A549 (cell line): ENCODE measurements around the gene SFRP5. TPM values are rescaled to one million over a fixed set of nuclear protein-coding genes. Genes with fewer than 3 reads are reported as not detected.

Source experiments
- ATAC-seq, 2 experiments: fragments of 200-7000 bp in 1 of 2; fragments of >200 bp in 1 of 2; cut with Nextera tagmentation in 1 of 2; cut with Tn5 transposase in 1 of 2; 3 replicates each; pipeline versions ENCODE4 v1.8.0 to v1.9.1; 2018 to 2020; ENCODE audit warnings: mild to moderate bottlenecking in 1 of 2, moderate library complexity in 1 of 2
- CTCF ChIA-PET: fragments of 300-600 bp; sonication (Branson Sonifier 250); formaldehyde crosslinking; extraction: SDS; loops from one replicate; lab custom pipeline; 2021; ENCODE audit warnings: antibody characterized with exemption, inconsistent platforms; lab: Yijun Ruan, JAX
- POLR2A ChIA-PET: fragments of 350-600 bp; formaldehyde crosslinking; extraction: SDS; loops from one replicate; lab custom pipeline; 2021; ENCODE audit warnings: antibody characterized with exemption, inconsistent platforms; lab: Yijun Ruan, JAX
- DNase-seq, 2 experiments: peaks; one replicate each; pipeline versions ENCODE4 v3.0.0 to v3.0.0-alpha.2; 2011 to 2016; ENCODE audit warnings: low read depth in 1 of 2, low spot score in 1 of 2
- FAIRE-seq: peaks from 2 replicates; lab custom pipeline; 2011; peaks lifted over from hg19 to GRCh38; lab: Jason Lieb, UNC
- H3K27ac ChIP-seq, 2 experiments: fragments of >200 bp; sonication (Bioruptor Twin); formaldehyde crosslinking; 3 replicates each; pipeline ENCODE4 v1.5.1; 2016 to 2017
- H3K4me1 ChIP-seq: fragments of >200 bp; sonication (Bioruptor Twin); formaldehyde crosslinking; 3 replicates; pipeline ENCODE4 v1.6.1; 2016
- H3K4me2 ChIP-seq: fragments of >200 bp; sonication (Bioruptor Twin); formaldehyde crosslinking; 3 replicates; pipeline ENCODE4 v1.6.1; 2016
- H3K4me3 ChIP-seq: fragments of >200 bp; sonication (Bioruptor Twin); formaldehyde crosslinking; 3 replicates; pipeline ENCODE4 v1.5.1; 2016
- H3K9me3 ChIP-seq: fragments of >200 bp; sonication (Bioruptor Twin); formaldehyde crosslinking; 3 replicates; pipeline ENCODE4 v1.6.1; 2016
- BHLHE40 ChIP-seq: IDR thresholded peaks from 2 replicates; pipeline ENCODE4 v1.6.1; 2012; ENCODE audit warnings: low read depth, low read length, inconsistent platforms
- CBX8 ChIP-seq: fragments of 200-600 bp; sonication (generic); IDR thresholded peaks from 2 replicates; pipeline ENCODE4 v1.6.1; 2016
- CHD4 ChIP-seq: fragments of 200-600 bp; sonication (generic); IDR thresholded peaks from 2 replicates; pipeline ENCODE4 v1.6.1; 2016; ENCODE audit warnings: antibody characterized with exemption, mild to moderate bottlenecking, borderline replicate concordance
- E2F6 ChIP-seq: IDR thresholded peaks from 2 replicates; pipeline ENCODE4 v1.6.1; 2012; ENCODE audit warnings: low read depth, borderline replicate concordance
- ESRRA ChIP-seq: fragments of 150-350 bp; IDR thresholded peaks from 2 replicates; pipeline ENCODE4 v1.6.1; 2014; ENCODE audit warnings: mild to moderate bottlenecking, low read length, borderline replicate concordance
- FOSB ChIP-seq: fragments of 250-450 bp; sonication (Bioruptor Pico); IDR thresholded peaks from 2 replicates; pipeline ENCODE4 v1.5.0; 2020; ENCODE audit warnings: mild to moderate bottlenecking, moderate library complexity
- FOSL2 ChIP-seq, 2 experiments: fragments of 450-650 bp in 1 of 2; fragments of >200 bp in 1 of 2; sonication (Bioruptor Twin) in 1 of 2; formaldehyde crosslinking; IDR thresholded peaks; 2 replicates each; pipeline versions ENCODE4 v1.5.0 to v1.6.1; 2016 to 2020; ENCODE audit warnings: mild to moderate bottlenecking in 1 of 2, moderate library complexity in 1 of 2
- GATA3 ChIP-seq: IDR thresholded peaks from 2 replicates; pipeline ENCODE4 v1.6.1; 2012; ENCODE audit warnings: borderline replicate concordance
- HDAC2 ChIP-seq: fragments of 200-600 bp; sonication (generic); IDR thresholded peaks from 2 replicates; pipeline ENCODE4 v1.6.1; 2016
- HOXB5 ChIP-seq: fragments of 250-450 bp; sonication (Bioruptor Pico); IDR thresholded peaks from 2 replicates; pipeline ENCODE4 v1.5.0; 2020; ENCODE audit warnings: mild to moderate bottlenecking, moderate library complexity
- JUN ChIP-seq, 2 experiments: fragments of >200 bp; sonication (Bioruptor Twin); formaldehyde crosslinking; IDR thresholded peaks; 2 replicates in 1 of 2; 3 replicates in 1 of 2; pipeline ENCODE4 v1.6.1; 2016 to 2017
- JUNB ChIP-seq: fragments of >200 bp; sonication (Bioruptor Twin); formaldehyde crosslinking; IDR thresholded peaks from 2 replicates; pipeline ENCODE4 v1.6.1; 2016
- MAFK ChIP-seq: fragments of 450-650 bp; IDR thresholded peaks from 2 replicates; pipeline ENCODE4 v1.6.1; 2014; ENCODE audit not compliant: partially characterized antibody
- MAZ ChIP-seq: fragments of 150-350 bp; IDR thresholded peaks from 2 replicates; pipeline ENCODE4 v1.6.1; 2014; ENCODE audit warnings: antibody characterized with exemption, low read depth, low read length, borderline replicate concordance
- POLR2A ChIP-seq: IDR thresholded peaks from 2 replicates; pipeline ENCODE4 v1.6.1; 2012; ENCODE audit warnings: mild to moderate bottlenecking, low read length
- POLR2AphosphoS2 ChIP-seq: conservative IDR thresholded peaks from 2 replicates; pipeline ENCODE4 v1.6.1; 2012; ENCODE audit warnings: low read length, improper control_type of control experiment, inconsistent platforms
- REST ChIP-seq: fragments of 200-600 bp; sonication (generic); IDR thresholded peaks from 2 replicates; pipeline ENCODE4 v1.6.1; 2016; ENCODE audit warnings: antibody characterized with exemption, mild to moderate bottlenecking, moderate library complexity
- SMC3 ChIP-seq: fragments of >200 bp; sonication (Bioruptor Twin); formaldehyde crosslinking; IDR thresholded peaks from 3 replicates; pipeline ENCODE4 v1.6.1; 2018; ENCODE audit warnings: inconsistent platforms
- SREBF2 ChIP-seq: fragments of 450-650 bp; IDR thresholded peaks from 2 replicates; pipeline ENCODE4 v1.6.1; 2014; ENCODE audit warnings: mild to moderate bottlenecking, moderate library complexity
- TP53 ChIP-seq: fragments of 250-450 bp; sonication (Bioruptor Pico); IDR thresholded peaks from 2 replicates; pipeline ENCODE4 v1.5.0; 2021; ENCODE audit warnings: mild to moderate bottlenecking, moderate library complexity
- ZSCAN20 ChIP-seq: fragments of 250-450 bp; sonication (Bioruptor Pico); IDR thresholded peaks from 2 replicates; pipeline ENCODE4 v1.8.0; 2022; ENCODE audit warnings: mild to moderate bottlenecking, moderate library complexity
- WGBS: methylation state at CpG from one replicate; pipeline ENCODE4 v1.1.6; 2017; ENCODE audit errors: missing lambda C conversion rate; 5-methylcytosine and 5-hydroxymethylcytosine counted together
- polyA plus RNA-seq, 4 experiments: library from polyadenylated mRNA; depleted of rRNA in 3 of 4; stranded (reverse); fragments of >200 nt; fragmentation: RNase III in 1 of 4; extraction: RNeasy Plus Mini Kit Qiagen cat#74134 plus additional on column Dnase treatment in 1 of 4; gene quantifications; 2 replicates in 3 of 4; 3 replicates in 1 of 4; pipeline ENCODE4 v1.2.3, GENCODE V29; 2011 to 2017
- TF ChIP-seq, protein P1 (sequence below): IDR thresholded peaks from 2 replicates; pipeline ENCODE4 v1.6.1; 2012
- TF ChIP-seq, protein P2 (sequence below): fragments of >200 bp; sonication (Bioruptor Twin); formaldehyde crosslinking; IDR thresholded peaks from 2 replicates; pipeline ENCODE4 v1.6.1; 2016
- TF ChIP-seq, protein P3 (sequence below): fragments of 250-450 bp; sonication (Bioruptor Pico); IDR thresholded peaks from 2 replicates; pipeline ENCODE4 v1.5.0; 2020; ENCODE audit warnings: low read depth, mild to moderate bottlenecking, moderate library complexity
- TF ChIP-seq, protein P4 (sequence below): fragments of >200 bp; sonication (Bioruptor Twin); formaldehyde crosslinking; IDR thresholded peaks from 3 replicates; pipeline ENCODE4 v1.5.1; 2016
- TF ChIP-seq, protein P5 (sequence below): fragments of 150-350 bp; IDR thresholded peaks from 2 replicates; pipeline ENCODE4 v1.6.1; 2014; ENCODE audit warnings: low read depth, mild to moderate bottlenecking, low read length

Gene SFRP5
- polyA plus RNA-seq, 2 of the 4 experiments (the other 2 are of a cell fraction), result 0.50 to 1.2 TPM

DNA sequence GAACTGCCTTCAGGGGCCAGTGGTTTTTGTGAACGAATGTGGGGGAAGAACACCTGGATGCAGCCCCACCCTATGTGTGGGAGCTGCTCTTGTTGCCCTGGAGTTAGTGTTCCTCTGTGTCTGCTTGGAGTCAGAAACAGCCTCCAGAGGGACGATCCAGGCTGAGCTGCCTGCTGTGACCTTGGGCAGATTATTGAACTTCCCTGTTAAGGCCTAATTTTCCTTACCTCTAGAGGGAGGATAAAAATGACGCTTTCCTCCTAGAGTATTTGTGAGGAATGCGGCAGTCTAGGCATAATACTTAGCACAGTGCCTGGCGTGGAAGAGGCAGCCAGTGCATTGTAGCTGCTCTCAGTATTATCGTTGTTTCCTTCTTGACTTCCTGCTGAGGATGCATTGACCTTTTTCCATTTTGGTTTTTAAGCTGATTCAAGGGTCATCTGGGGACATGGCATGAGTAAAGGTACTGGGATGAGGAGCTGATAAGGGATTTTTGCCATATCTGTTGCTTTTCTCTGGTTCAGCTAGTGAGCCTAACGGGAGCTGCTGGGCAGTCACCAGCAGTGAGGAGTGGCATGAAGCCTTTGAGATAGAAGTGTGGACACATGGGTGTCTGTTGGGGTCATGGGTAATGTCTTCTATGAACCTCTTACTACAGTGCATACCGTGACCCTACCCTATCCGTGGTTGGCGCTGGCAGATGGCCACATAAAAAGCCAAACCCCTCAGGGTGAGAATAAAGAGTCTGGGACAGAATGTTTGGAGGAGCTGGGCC lies 28.4 kb downstream of the SFRP5 start:
- TF ChIP-seq TP53 (CRISPR knock-in tag) (no peak), ESRRA (no peak), E2F6 (no peak), HDAC2 (no peak), FOSL2 (IDR thresholded peaks at IDR 0.05) (no peak), FOSL2 (CRISPR knock-in tag; IDR thresholded peaks at IDR 0.05) (no peak), POLR2AphosphoS2 (no peak), MAZ (no peak), MAFK (no peak), POLR2A (no peak), ZSCAN20 (CRISPR knock-in tag) (no peak), REST (no peak), BHLHE40 (no peak)
- TF ChIP-seq, protein P1, sequence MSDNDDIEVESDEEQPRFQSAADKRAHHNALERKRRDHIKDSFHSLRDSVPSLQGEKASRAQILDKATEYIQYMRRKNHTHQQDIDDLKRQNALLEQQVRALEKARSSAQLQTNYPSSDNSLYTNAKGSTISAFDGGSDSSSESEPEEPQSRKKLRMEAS, result no peak
- Histone ChIP-seq H3K4me2 (no peak overlapping the region), H3K9me3 (no peaks in the 10 kb centered on the region), H3K4me1 (peaks cover 3% of the 10 kb centered on the region; the same call in 2 of the 3 replicates), H3K27ac (no peak overlapping the region), H3K4me3 (no peak overlapping the region)
- 93% methylated on average over 10 of the region's 10 CpGs for WGBS
- no peak for DNase-seq
- FAIRE-seq, result no peak
- POLR2A ChIA-PET, result no interaction called here
- CTCF ChIA-PET, result interaction anchor here (0.9 to 3.7 kb wide), 10 partner anchors 11 to 303 kb away, joined by 3 to 19 read pairs (median 6); no protein-coding TSS in a partner anchor
- ATAC-seq, result peak in 1 of 2 experiments; percentile 37; a peak in 3 of 6 replicates

DNA sequence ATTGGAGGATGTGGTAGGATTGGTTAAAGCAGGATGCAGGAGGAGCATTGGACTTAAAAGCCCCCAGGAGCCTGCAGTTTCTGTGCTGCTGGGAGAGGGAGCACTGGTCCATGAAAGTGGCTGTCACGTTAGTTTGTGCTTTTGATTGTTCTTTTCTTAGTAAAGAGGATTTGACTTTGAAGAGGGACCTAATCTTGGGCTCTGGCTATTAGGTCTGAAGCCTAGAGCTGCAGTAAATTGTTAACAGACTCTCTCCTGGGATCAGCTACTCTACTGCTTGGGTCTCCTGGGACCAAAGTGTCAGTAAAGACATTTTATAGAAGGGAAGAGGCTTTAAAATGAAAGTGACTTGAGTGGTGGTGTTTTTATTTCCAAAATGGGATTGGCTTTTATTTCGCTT lies 31.2 kb downstream of the SFRP5 start:
- DNase-seq (no peak), FAIRE-seq (no peak), ATAC-seq (no peak)
- no peak overlapping the region for H3K27ac ChIP-seq
- TF ChIP-seq CHD4 (no peak), CBX8 (no peak), JUN (IDR thresholded peaks at IDR 0.05) (no peak), GATA3 (no peak)
- TF ChIP-seq, protein P1, result no peak
- no peaks in the 10 kb centered on the region for H3K9me3 ChIP-seq
- ChIA-PET CTCF (interaction anchor here (1.0 to 1.7 kb wide), 5 partner anchors 9 to 64 kb away, joined by 3 to 7 read pairs (median 3); no protein-coding TSS in a partner anchor), POLR2A (no interaction called here)
- 96% methylated on average over 2 of the region's 2 CpGs for WGBS
- H3K4me1 ChIP-seq, result peaks cover 9% of the 10 kb centered on the region; the same call in 2 of the 3 replicates
- no peak overlapping the region for H3K4me3 ChIP-seq
- no peak overlapping the region for H3K4me2 ChIP-seq

GRCh38 chr10:97738616-97739015 lies 33.2 kb downstream of the SFRP5 start:
- Histone ChIP-seq H3K4me1 (peaks cover 9% of the 10 kb centered on the region; the same call in 2 of the 3 replicates), H3K9me3 (no peaks in the 10 kb centered on the region), H3K4me3 (no peak overlapping the region), H3K27ac (no peak overlapping the region), H3K4me2 (peak overlapping the region; percentile 92)
- FAIRE-seq (no peak), DNase-seq (no peak), ATAC-seq (no peak)
- TF ChIP-seq JUNB, result no peak
- TF ChIP-seq SMC3, result no peak
- TF ChIP-seq FOSB (CRISPR knock-in tag), result no peak
- TF ChIP-seq, protein P2, sequence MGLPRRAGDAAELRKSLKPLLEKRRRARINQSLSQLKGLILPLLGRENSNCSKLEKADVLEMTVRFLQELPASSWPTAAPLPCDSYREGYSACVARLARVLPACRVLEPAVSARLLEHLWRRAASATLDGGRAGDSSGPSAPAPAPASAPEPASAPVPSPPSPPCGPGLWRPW, result no peak
- TF ChIP-seq, protein P3, sequence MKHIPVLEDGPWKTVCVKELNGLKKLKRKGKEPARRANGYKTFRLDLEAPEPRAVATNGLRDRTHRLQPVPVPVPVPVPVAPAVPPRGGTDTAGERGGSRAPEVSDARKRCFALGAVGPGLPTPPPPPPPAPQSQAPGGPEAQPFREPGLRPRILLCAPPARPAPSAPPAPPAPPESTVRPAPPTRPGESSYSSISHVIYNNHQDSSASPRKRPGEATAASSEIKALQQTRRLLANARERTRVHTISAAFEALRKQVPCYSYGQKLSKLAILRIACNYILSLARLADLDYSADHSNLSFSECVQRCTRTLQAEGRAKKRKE (CRISPR knock-in tag), result no peak
- TF ChIP-seq, protein P4, sequence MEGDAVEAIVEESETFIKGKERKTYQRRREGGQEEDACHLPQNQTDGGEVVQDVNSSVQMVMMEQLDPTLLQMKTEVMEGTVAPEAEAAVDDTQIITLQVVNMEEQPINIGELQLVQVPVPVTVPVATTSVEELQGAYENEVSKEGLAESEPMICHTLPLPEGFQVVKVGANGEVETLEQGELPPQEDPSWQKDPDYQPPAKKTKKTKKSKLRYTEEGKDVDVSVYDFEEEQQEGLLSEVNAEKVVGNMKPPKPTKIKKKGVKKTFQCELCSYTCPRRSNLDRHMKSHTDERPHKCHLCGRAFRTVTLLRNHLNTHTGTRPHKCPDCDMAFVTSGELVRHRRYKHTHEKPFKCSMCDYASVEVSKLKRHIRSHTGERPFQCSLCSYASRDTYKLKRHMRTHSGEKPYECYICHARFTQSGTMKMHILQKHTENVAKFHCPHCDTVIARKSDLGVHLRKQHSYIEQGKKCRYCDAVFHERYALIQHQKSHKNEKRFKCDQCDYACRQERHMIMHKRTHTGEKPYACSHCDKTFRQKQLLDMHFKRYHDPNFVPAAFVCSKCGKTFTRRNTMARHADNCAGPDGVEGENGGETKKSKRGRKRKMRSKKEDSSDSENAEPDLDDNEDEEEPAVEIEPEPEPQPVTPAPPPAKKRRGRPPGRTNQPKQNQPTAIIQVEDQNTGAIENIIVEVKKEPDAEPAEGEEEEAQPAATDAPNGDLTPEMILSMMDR, result no peak
- TF ChIP-seq, protein P5, sequence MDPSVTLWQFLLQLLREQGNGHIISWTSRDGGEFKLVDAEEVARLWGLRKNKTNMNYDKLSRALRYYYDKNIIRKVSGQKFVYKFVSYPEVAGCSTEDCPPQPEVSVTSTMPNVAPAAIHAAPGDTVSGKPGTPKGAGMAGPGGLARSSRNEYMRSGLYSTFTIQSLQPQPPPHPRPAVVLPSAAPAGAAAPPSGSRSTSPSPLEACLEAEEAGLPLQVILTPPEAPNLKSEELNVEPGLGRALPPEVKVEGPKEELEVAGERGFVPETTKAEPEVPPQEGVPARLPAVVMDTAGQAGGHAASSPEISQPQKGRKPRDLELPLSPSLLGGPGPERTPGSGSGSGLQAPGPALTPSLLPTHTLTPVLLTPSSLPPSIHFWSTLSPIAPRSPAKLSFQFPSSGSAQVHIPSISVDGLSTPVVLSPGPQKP, result no peak
- no peak for TF ChIP-seq HOXB5 (CRISPR knock-in tag)
- TF ChIP-seq SREBF2, result no peak
- ChIA-PET POLR2A (no interaction called here), CTCF (interaction anchor here (0.6 to 1.7 kb wide), 3 partner anchors 29 to 131 kb away, joined by 3 to 4 read pairs (median 4); no protein-coding TSS in a partner anchor)
- WGBS, result 96% methylated on average over 4 of the region's 4 CpGs
